NCI-H2196 treated with DMSO at 0.1 percent for 48 hours (cell line): ENCODE measurements around the gene DENND2A.
"Not testable (repeated sequence)": the region's sequence is repeated elsewhere in the genome, so short reads cannot be mapped to it uniquely, and the experiment has no call there.

Experiments used
- DNase-seq: peaks from one replicate; lab custom pipeline; 2025; ENCODE audit not compliant: unreplicated experiment; lab: John Stamatoyannopoulos, UW

The DENND2A gene

GRCh38 chr7:140646931-140647647 is 6.5 kb upstream of the DENND2A start:
- peak; percentile 27 for DNase-seq

- no peak for DNase-seq
Measured at GRCh38 chr7:140645166-140645900, 4.7 kb upstream of the DENND2A start.

GRCh38 chr7:140644761-140645160 is 4.1 kb upstream of the DENND2A start:
- DNase-seq = not testable (repeated sequence)

- DNase-seq = no peak
Measured at GRCh38 chr7:140643416-140643815, 2.8 kb upstream of the DENND2A start.

GRCh38 chr7:140641524-140642195 is 1.0 kb upstream of the DENND2A start:
- no peak for DNase-seq

- DNase-seq = no peak
Measured at GRCh38 chr7:140640060-140640637, 464 bp downstream of the DENND2A start.

GRCh38 chr7:140639366-140640053 is 1.1 kb downstream of the DENND2A start:
- DNase-seq = no peak

GRCh38 chr7:140638173-140638791 is 2.3 kb downstream of the DENND2A start:
- DNase-seq = no peak

GRCh38 chr7:140637400-140637799 is 3.2 kb downstream of the DENND2A start:
- no peak for DNase-seq

- no peak for DNase-seq
Measured at GRCh38 chr7:140635816-140636215, 4.8 kb downstream of the DENND2A start.

GRCh38 chr7:140635345-140635744 is 5.3 kb downstream of the DENND2A start:
- DNase-seq = no peak

GRCh38 chr7:140631602-140632001 is 9.0 kb downstream of the DENND2A start:
- no peak for DNase-seq

- no peak for DNase-seq
Measured at GRCh38 chr7:140631021-140631420, 9.6 kb downstream of the DENND2A start.

- peak; percentile 46 for DNase-seq
Measured at GRCh38 chr7:140625908-140626868, 14.4 kb downstream of the DENND2A start.

- DNase-seq = not testable (repeated sequence)
Measured at GRCh38 chr7:140625192-140625558, 15.4 kb downstream of the DENND2A start.

- no peak for DNase-seq
Measured at GRCh38 chr7:140624392-140625191, 16.0 kb downstream of the DENND2A start.

GRCh38 chr7:140623980-140624379 is 16.6 kb downstream of the DENND2A start:
- no peak for DNase-seq

- no peak for DNase-seq
Measured at GRCh38 chr7:140621401-140622021, 19.1 kb downstream of the DENND2A start.
